ENCODE measurements around the gene SLF2.

The SLF2 gene

GRCh38 chr10:101007099-101007711 lies 94.4 kb downstream of the SLF2 start:
- Histone ChIP-seq H3K4me1 (ENCODE audit: insufficient read depth, poor library complexity, severe bottlenecking) (no peaks in the 10 kb centered on the region), H3K27me3 (ENCODE audit: insufficient read depth, poor library complexity, severe bottlenecking) (no peaks in the 10 kb centered on the region), H3K9me3 (ENCODE audit: severe bottlenecking) (no peaks in the 10 kb centered on the region), H3K4me3 (ENCODE audit: severe bottlenecking) (no peak overlapping the region), H3K36me3 (ENCODE audit: low read depth) (peaks cover 39% of the 10 kb centered on the region), H3K27ac (ENCODE audit: poor library complexity, severe bottlenecking) (no peak overlapping the region)
- DNase-seq (ENCODE audit: low spot score): no peak
- ATAC-seq (ENCODE audit: low read depth): no peak
- TF ChIP-seq CTCF (IDR thresholded peaks at IDR 0.05; ENCODE audit: poor library complexity, severe bottlenecking): no peak

- Histone ChIP-seq H3K4me1 (ENCODE audit: insufficient read depth, poor library complexity, severe bottlenecking) (peaks cover 2% of the 10 kb centered on the region), H3K27ac (ENCODE audit: poor library complexity, severe bottlenecking) (no peak overlapping the region), H3K9me3 (ENCODE audit: severe bottlenecking) (no peaks in the 10 kb centered on the region), H3K4me3 (ENCODE audit: severe bottlenecking) (no peak overlapping the region), H3K27me3 (ENCODE audit: insufficient read depth, poor library complexity, severe bottlenecking) (no peaks in the 10 kb centered on the region), H3K36me3 (ENCODE audit: low read depth) (peaks cover 32% of the 10 kb centered on the region)
- no peak for ATAC-seq (ENCODE audit: low read depth)
- DNase-seq (ENCODE audit: low spot score): no peak
- TF ChIP-seq CTCF (IDR thresholded peaks at IDR 0.05; ENCODE audit: poor library complexity, severe bottlenecking): no peak
Measured at GRCh38 chr10:101007915-101008822, 95.4 kb downstream of the SLF2 start.

GRCh38 chr10:101008823-101009423 lies 96.2 kb downstream of the SLF2 start:
- no peak for ATAC-seq (ENCODE audit: low read depth)
- Histone ChIP-seq H3K4me3 (ENCODE audit: severe bottlenecking) (no peak overlapping the region), H3K4me1 (ENCODE audit: insufficient read depth, poor library complexity, severe bottlenecking) (peaks cover 4% of the 10 kb centered on the region), H3K27ac (ENCODE audit: poor library complexity, severe bottlenecking) (no peak overlapping the region), H3K36me3 (ENCODE audit: low read depth) (peaks cover 25% of the 10 kb centered on the region), H3K9me3 (ENCODE audit: severe bottlenecking) (no peaks in the 10 kb centered on the region), H3K27me3 (ENCODE audit: insufficient read depth, poor library complexity, severe bottlenecking) (no peaks in the 10 kb centered on the region)
- no peak for TF ChIP-seq CTCF (IDR thresholded peaks at IDR 0.05; ENCODE audit: poor library complexity, severe bottlenecking)
- DNase-seq (ENCODE audit: low spot score): no peak

- Histone ChIP-seq H3K36me3 (ENCODE audit: low read depth) (peaks cover 12% of the 10 kb centered on the region), H3K4me3 (ENCODE audit: severe bottlenecking) (no peak overlapping the region), H3K27ac (ENCODE audit: poor library complexity, severe bottlenecking) (no peak overlapping the region), H3K9me3 (ENCODE audit: severe bottlenecking) (no peaks in the 10 kb centered on the region), H3K4me1 (ENCODE audit: insufficient read depth, poor library complexity, severe bottlenecking) (peaks cover 4% of the 10 kb centered on the region), H3K27me3 (ENCODE audit: insufficient read depth, poor library complexity, severe bottlenecking) (no peaks in the 10 kb centered on the region)
- ATAC-seq (ENCODE audit: low read depth): no peak
- DNase-seq (ENCODE audit: low spot score): no peak
- TF ChIP-seq CTCF (IDR thresholded peaks at IDR 0.05; ENCODE audit: poor library complexity, severe bottlenecking): no peak
Measured at GRCh38 chr10:101010329-101010728, 97.6 kb downstream of the SLF2 start.

All from RWPE2 (cell line).